HepG2 (cell line): ENCODE measurements around the gene PIP4K2C. TPM values are rescaled to one million over a fixed set of nuclear protein-coding genes. Genes with fewer than 3 reads are reported as not detected.
A peak's percentile ranks its signal among the peaks of the same experiment; 100 is the strongest.

Experiments used
- ARID4A ChIP-seq: sonication (generic); formaldehyde crosslinking; IDR thresholded peaks from 2 replicates; pipeline ENCODE4 v1.5.0; 2020; ENCODE audit warnings: mild to moderate bottlenecking, missing genetic modification reagents, borderline replicate concordance
- CBX5 ChIP-seq: sonication (generic); formaldehyde crosslinking; IDR thresholded peaks from 2 replicates; pipeline ENCODE4 v1.4.0; 2020; ENCODE audit warnings: missing genetic modification reagents, borderline replicate concordance
- DMAP1 ChIP-seq: IDR thresholded peaks from 2 replicates; pipeline ENCODE4 v1.6.1; 2016
- HNF1A ChIP-seq, 2 experiments: sonication (generic) in 1 of 2; formaldehyde crosslinking in 1 of 2; IDR thresholded peaks; 2 replicates each; pipeline versions ENCODE4 v1.4.0 to v1.6.1; 2016 to 2020; ENCODE audit warnings: borderline replicate concordance in 1 of 2, low read depth in 1 of 2, mild to moderate bottlenecking in 1 of 2, missing genetic modification reagents in 1 of 2
- MLX ChIP-seq: IDR thresholded peaks from 2 replicates; pipeline ENCODE4 v1.6.1; 2016
- PAF1 ChIP-seq: IDR thresholded peaks from 2 replicates; pipeline ENCODE4 v1.6.1; 2016; ENCODE audit warnings: missing genetic modification reagents, missing compliant biosample characterization
- PAWR ChIP-seq: sonication (generic); formaldehyde crosslinking; IDR thresholded peaks from 2 replicates; pipeline ENCODE4 v1.4.0; 2020; ENCODE audit warnings: missing genetic modification reagents, mild to moderate bottlenecking, borderline replicate concordance
- PRDM4 ChIP-seq: sonication (generic); formaldehyde crosslinking; IDR thresholded peaks from 2 replicates; pipeline ENCODE4 v1.9.0; 2021; ENCODE audit warnings: missing genetic modification reagents, borderline replicate concordance
- PTBP1 ChIP-seq: fragments of 200-400 bp; formaldehyde crosslinking; IDR thresholded peaks from 2 replicates; pipeline ENCODE4 v1.6.1; 2018; ENCODE audit warnings: low read length, low read depth; ENCODE audit not compliant: poor library complexity, severe bottlenecking
- RBFOX2 ChIP-seq: fragments of 200-400 bp; formaldehyde crosslinking; IDR thresholded peaks from 2 replicates; pipeline ENCODE4 v1.6.1; 2017; ENCODE audit warnings: low read depth, mild to moderate bottlenecking, low read length
- ZFP36L2 ChIP-seq: sonication (generic); formaldehyde crosslinking; IDR thresholded peaks from 2 replicates; pipeline ENCODE4 v1.4.0; 2020; ENCODE audit warnings: missing genetic modification reagents
- ZMYM2 ChIP-seq: sonication (generic); formaldehyde crosslinking; IDR thresholded peaks from 2 replicates; pipeline ENCODE4 v1.8.0; 2022; ENCODE audit warnings: mild to moderate bottlenecking, missing genetic modification reagents
- ZNF264 ChIP-seq: sonication (generic); formaldehyde crosslinking; IDR thresholded peaks from 2 replicates; pipeline ENCODE4 v1.4.0; 2020; ENCODE audit warnings: missing genetic modification reagents
- ZNF557 ChIP-seq: sonication (generic); formaldehyde crosslinking; IDR thresholded peaks from 2 replicates; pipeline ENCODE4 v1.4.0; 2020; ENCODE audit warnings: missing genetic modification reagents
- ZNF558 ChIP-seq: sonication (generic); formaldehyde crosslinking; IDR thresholded peaks from 2 replicates; pipeline ENCODE4 v1.9.0; 2022; ENCODE audit warnings: mild to moderate bottlenecking, missing genetic modification reagents, borderline replicate concordance
- ZNF850 ChIP-seq: sonication (generic); formaldehyde crosslinking; conservative IDR thresholded peaks from 2 replicates; pipeline ENCODE4 v1.9.0; 2021; ENCODE audit warnings: mild to moderate bottlenecking, missing genetic modification reagents
- ZNF879 ChIP-seq: sonication (generic); formaldehyde crosslinking; IDR thresholded peaks from 2 replicates; pipeline ENCODE4 v1.8.1; 2023; ENCODE audit warnings: missing genetic modification reagents
- ZZZ3 ChIP-seq: sonication (generic); formaldehyde crosslinking; IDR thresholded peaks from 2 replicates; pipeline ENCODE4 v1.4.0; 2020; ENCODE audit warnings: missing genetic modification reagents, mild to moderate bottlenecking, borderline replicate concordance
- polyA plus RNA-seq, 8 experiments: library from polyadenylated mRNA; depleted of rRNA in 3 of 8; stranded (reverse) in 7 of 8; unstranded in 1 of 8; fragments of >200 nt; fragmentation: Illumina TruSeq in 4 of 8; extraction: Trizol in 4 of 8; gene quantifications; 2 replicates each; pipeline versions ENCODE4 v1.2.1 to v1.2.3, GENCODE V29; 2011 to 2016; ENCODE audit warnings: low read depth in 4 of 8, missing spikeins in 1 of 8, mixed read lengths in 1 of 8; ENCODE audit not compliant: insufficient read depth in 1 of 8
- total RNA-seq, 5 experiments: library from RNA; depleted of rRNA; stranded (reverse); fragments of >200 nt; fragmentation: Illumina TruSeq; extraction: Trizol; gene quantifications; 2 replicates each; pipeline ENCODE4 v1.2.3, GENCODE V29; 2016; ENCODE audit warnings: low read depth in 1 of 5

The PIP4K2C gene
- total and polyA plus RNA-seq, 2 of the 13 experiments (the other 11 are each of a cell fraction or from before 2014, with no cell fraction given), result 23.3 to 26.4 TPM

GRCh38 chr12:57583008-57583831, 7.8 kb upstream of the PIP4K2C start (continued):
- TF ChIP-seq HNF1A (IDR thresholded peaks at IDR 0.05; ENCODE audit: low read depth) (no peak), HNF1A (CRISPR knock-in tag; IDR thresholded peaks at IDR 0.05; ENCODE audit: borderline replicate concordance) (no peak), PRDM4 (CRISPR knock-in tag) (no peak), PAWR (CRISPR knock-in tag) (no peak), ZNF264 (CRISPR knock-in tag) (no peak), ZNF558 (CRISPR knock-in tag) (no peak), ZNF879 (CRISPR knock-in tag) (no peak), MLX (no peak), ZMYM2 (CRISPR knock-in tag) (no peak), PAF1 (no peak), ZFP36L2 (CRISPR knock-in tag) (no peak), ZZZ3 (CRISPR knock-in tag) (no peak), ZNF557 (CRISPR knock-in tag) (no peak), ZNF850 (no peak), ARID4A (CRISPR knock-in tag) (peak; percentile 22; the same call in 1 of the 2 replicates), DMAP1 (CRISPR knock-in tag) (no peak), RBFOX2 (no peak), PTBP1 (no peak), CBX5 (CRISPR knock-in tag) (no peak)
